Osteoblast (primary cell): ENCODE results near the gene GPR15. TPM values are rescaled to one million over a fixed set of nuclear protein-coding genes. Genes with fewer than 3 reads are reported as not detected.

Experiments used
- DNase-seq: peaks from one replicate; pipeline ENCODE4 v3.0.0; 2011; ENCODE audit warnings: low spot score, mixed read lengths; ENCODE audit not compliant: insufficient read length; ENCODE audit errors: missing footprints
- H2AFZ ChIP-seq: 2 replicates; pipeline ENCODE4 v1.6.0; 2011; ENCODE audit warnings: mild to moderate bottlenecking, low read length
- H3K27ac ChIP-seq: 2 replicates; pipeline ENCODE4 v1.5.1; 2011; ENCODE audit warnings: mild to moderate bottlenecking, low read depth, low read length, moderate library complexity
- H3K27me3 ChIP-seq: 2 replicates; pipeline ENCODE4 v1.6.0; 2012; ENCODE audit warnings: mild to moderate bottlenecking, control low read depth, inconsistent platforms, low read length, moderate library complexity; ENCODE audit not compliant: insufficient read depth
- H3K36me3 ChIP-seq: 2 replicates; pipeline ENCODE4 v1.5.1; 2011; ENCODE audit warnings: mild to moderate bottlenecking, low read length, control low read depth, moderate library complexity; ENCODE audit not compliant: insufficient read depth
- H3K4me1 ChIP-seq: 2 replicates; pipeline ENCODE4 v1.5.1; 2011; ENCODE audit warnings: mild to moderate bottlenecking, low read length, control low read depth, moderate library complexity; ENCODE audit not compliant: insufficient read depth
- H3K4me2 ChIP-seq: 2 replicates; pipeline ENCODE4 v1.6.0; 2011; ENCODE audit warnings: mild to moderate bottlenecking, low read length; ENCODE audit not compliant: insufficient read depth
- H3K4me3 ChIP-seq: fragments of 200-600 bp; sonication (generic); 3 replicates; pipeline ENCODE4 v1.5.1; 2012; ENCODE audit warnings: mild to moderate bottlenecking, low read length, inconsistent platforms; ENCODE audit not compliant: insufficient read depth
- H3K79me2 ChIP-seq: 2 replicates; pipeline ENCODE4 v1.6.0; 2012; ENCODE audit warnings: mild to moderate bottlenecking, low read length, control low read depth, inconsistent platforms; ENCODE audit not compliant: insufficient read depth
- H3K9me3 ChIP-seq: 2 replicates; pipeline ENCODE4 v1.5.1; 2011; ENCODE audit warnings: low read depth, low read length, control low read depth
- H4K20me1 ChIP-seq: 2 replicates; pipeline ENCODE4 v1.6.0; 2012; ENCODE audit warnings: mild to moderate bottlenecking, low read length, control low read depth; ENCODE audit not compliant: insufficient read depth
- CTCF ChIP-seq: IDR thresholded peaks from 2 replicates; pipeline ENCODE4 v1.5.1; 2011; ENCODE audit warnings: mild to moderate bottlenecking, low read depth, low read length, moderate library complexity; ENCODE audit errors: extremely low read depth
- total RNA-seq: library from RNA; depleted of rRNA; stranded (reverse); fragments of >200 nt; gene quantifications from 2 replicates; pipeline ENCODE4 v1.2.3, GENCODE V29; 2012

Gene GPR15
- total RNA-seq, 1 donor, result not detected

GRCh38 chr3:98542623-98543022, 10.8 kb downstream of the GPR15 start:
- Histone ChIP-seq H3K27me3 (peaks cover 8% of the 10 kb centered on the region), H3K79me2 (no peaks in the 10 kb centered on the region), H3K4me2 (no peak overlapping the region), H2AFZ (no peak overlapping the region), H3K36me3 (no peaks in the 10 kb centered on the region), H3K9me3 (no peaks in the 10 kb centered on the region), H4K20me1 (no peaks in the 10 kb centered on the region), H3K4me3 (no peak overlapping the region), H3K27ac (no peak overlapping the region), H3K4me1 (no peaks in the 10 kb centered on the region)
- TF ChIP-seq CTCF, result no peak
- no peak for DNase-seq

- H3K27ac ChIP-seq, result no peak overlapping the region
- no peak overlapping the region for H3K4me2 ChIP-seq
- H2AFZ ChIP-seq, result no peak overlapping the region
- peaks cover 16% of the 10 kb centered on the region for H3K27me3 ChIP-seq
- no peaks in the 10 kb centered on the region for H4K20me1 ChIP-seq
- H3K36me3 ChIP-seq, result no peaks in the 10 kb centered on the region
- no peak for TF ChIP-seq CTCF
- H3K4me1 ChIP-seq, result no peaks in the 10 kb centered on the region
- DNase-seq, result no peak
- no peaks in the 10 kb centered on the region for H3K9me3 ChIP-seq
- no peak overlapping the region for H3K4me3 ChIP-seq
- no peaks in the 10 kb centered on the region for H3K79me2 ChIP-seq
Measured at GRCh38 chr3:98545940-98546339, 14.2 kb downstream of the GPR15 start.

- DNase-seq, result no peak
- Histone ChIP-seq H3K9me3 (no peaks in the 10 kb centered on the region), H3K27ac (no peak overlapping the region), H3K4me1 (no peaks in the 10 kb centered on the region), H3K79me2 (no peaks in the 10 kb centered on the region), H3K4me3 (no peak overlapping the region), H4K20me1 (no peaks in the 10 kb centered on the region), H3K4me2 (no peak overlapping the region), H2AFZ (no peak overlapping the region), H3K27me3 (peaks cover 36% of the 10 kb centered on the region), H3K36me3 (no peaks in the 10 kb centered on the region)
- no peak for TF ChIP-seq CTCF
Measured at GRCh38 chr3:98548544-98548943, 16.8 kb downstream of the GPR15 start.

- Histone ChIP-seq H2AFZ (no peak overlapping the region), H3K27me3 (peaks cover 39% of the 10 kb centered on the region), H3K9me3 (no peaks in the 10 kb centered on the region), H3K4me1 (no peaks in the 10 kb centered on the region), H3K27ac (no peak overlapping the region), H3K79me2 (no peaks in the 10 kb centered on the region), H3K4me2 (no peak overlapping the region), H3K4me3 (no peak overlapping the region), H4K20me1 (no peaks in the 10 kb centered on the region), H3K36me3 (no peaks in the 10 kb centered on the region)
- no peak for DNase-seq
- no peak for TF ChIP-seq CTCF
Measured at GRCh38 chr3:98550833-98551232, 19.1 kb downstream of the GPR15 start.
